PC-9 (cell line): ENCODE results near the gene OR1J1. TPM values are rescaled to one million over a fixed set of nuclear protein-coding genes. Genes with fewer than 3 reads are reported as not detected.

Source experiments
- BruUV-seq: library from RNA; stranded (reverse); fragments of 400-500 nt; replicated peaks from 2 replicates; lab custom pipeline; 2021; lab: Mats Ljungman, UMichigan
- CTCF ChIA-PET: fragments of 300-600 bp; sonication (Branson Sonifier 250); formaldehyde crosslinking; loops from one replicate; lab custom pipeline; 2022; ENCODE audit warnings: antibody characterized with exemption; lab: Charles Lee
- POLR2A ChIA-PET: fragments of 300-600 bp; sonication (Branson Sonifier 250); formaldehyde crosslinking; loops from one replicate; lab custom pipeline; 2022; ENCODE audit warnings: antibody characterized with exemption; ENCODE audit not compliant: unreplicated experiment; lab: Charles Lee
- DNase-seq, 2 experiments: peaks; one replicate each; pipeline versions ENCODE4 v3.0.0 to v3.0.0-alpha.2; 2015 to 2022; ENCODE audit warnings: mixed read lengths in 1 of 2
- H2AFZ ChIP-seq: fragments of 200-600 bp; sonication (generic); 2 replicates; pipeline ENCODE4 v1.8.1; 2017; ENCODE audit warnings: antibody characterized with exemption
- H3F3A ChIP-seq: fragments of 200-600 bp; sonication (generic); 2 replicates; pipeline ENCODE4 v1.8.1; 2017; ENCODE audit warnings: antibody characterized with exemption, mild to moderate bottlenecking, low read depth; ENCODE audit not compliant: insufficient read depth
- H3K27ac ChIP-seq: fragments of 200-600 bp; sonication (generic); 2 replicates; pipeline ENCODE4 v1.6.1; 2016; ENCODE audit warnings: mixed run types
- H3K27me3 ChIP-seq: fragments of 200-600 bp; sonication (generic); 2 replicates; pipeline ENCODE4 v1.6.1; 2016; ENCODE audit warnings: low read depth, mixed run types; ENCODE audit not compliant: insufficient read depth
- H3K36me3 ChIP-seq: fragments of 200-600 bp; sonication (generic); 2 replicates; pipeline ENCODE4 v1.6.1; 2016; ENCODE audit warnings: low read depth, mixed run types
- H3K4me1 ChIP-seq: fragments of 200-600 bp; sonication (generic); replicated peaks from 2 replicates; pipeline ENCODE4 v1.6.1; 2016; ENCODE audit warnings: mixed run types; ENCODE audit not compliant: insufficient read depth
- H3K4me2 ChIP-seq: fragments of 200-600 bp; sonication (generic); 2 replicates; pipeline ENCODE4 v1.6.1; 2017; ENCODE audit warnings: mixed run types
- H3K4me3 ChIP-seq: fragments of 200-600 bp; sonication (generic); 2 replicates; pipeline ENCODE4 v1.6.1; 2016; ENCODE audit warnings: mixed run types
- H3K79me2 ChIP-seq: fragments of 200-600 bp; sonication (generic); 2 replicates; pipeline ENCODE4 v1.6.1; 2017; ENCODE audit warnings: low read depth, mixed run types
- H3K9me2 ChIP-seq: fragments of 200-600 bp; sonication (generic); 2 replicates; pipeline ENCODE4 v1.8.1; 2017; ENCODE audit warnings: mild to moderate bottlenecking; ENCODE audit not compliant: insufficient read depth
- H3K9me3 ChIP-seq: fragments of 200-600 bp; sonication (generic); 2 replicates; pipeline ENCODE4 v1.8.1; 2016; ENCODE audit warnings: low read depth; ENCODE audit not compliant: insufficient read depth
- H4K20me1 ChIP-seq: fragments of 200-600 bp; sonication (generic); 2 replicates; pipeline ENCODE4 v1.8.1; 2017; ENCODE audit not compliant: insufficient read depth
- CTCF ChIP-seq: fragments of 200-600 bp; sonication (generic); conservative IDR thresholded peaks from 2 replicates; pipeline ENCODE4 v1.6.1; 2017; ENCODE audit warnings: mixed run types, antibody characterized with exemption, mild to moderate bottlenecking, moderate library complexity
- EZH2 ChIP-seq: fragments of 200-600 bp; sonication (generic); IDR thresholded peaks from 2 replicates; pipeline ENCODE4 v1.8.0; 2017; ENCODE audit warnings: antibody characterized with exemption, low read depth
- intact Hi-C: fragments of 100-400 bp; cut with micrococcal nuclease; formaldehyde crosslinking; loops from one replicate; pipeline ENCODE4 v1.10.0; 2022; ENCODE audit not compliant: unreplicated experiment
- total RNA-seq: library from RNA; stranded (reverse); gene quantifications from 2 replicates; pipeline ENCODE4 v1.2.3, GENCODE V29; 2021

The OR1J1 gene
- total RNA-seq, 1 experiment from 2014 or later = not detected

- Histone ChIP-seq H3K9me3 (no peaks in the 10 kb centered on the region), H3K4me2 (no peak overlapping the region), H3F3A (no peaks in the 10 kb centered on the region), H3K4me1 (no peaks in the 10 kb centered on the region), H3K4me3 (no peak overlapping the region), H3K79me2 (no peaks in the 10 kb centered on the region), H3K9me2 (no peaks in the 10 kb centered on the region), H3K27me3 (peaks cover 66% of the 10 kb centered on the region), H4K20me1 (no peaks in the 10 kb centered on the region), H3K27ac (no peak overlapping the region), H3K36me3 (no peaks in the 10 kb centered on the region), H2AFZ (no peak overlapping the region)
- CTCF ChIA-PET = no interaction called here
- BruUV-seq = no TSS peak
- POLR2A ChIA-PET = no interaction called here
- TF ChIP-seq EZH2 = no peak
- no peak for TF ChIP-seq CTCF
- no peak for DNase-seq
- intact Hi-C loops = no loop called here
Measured at GRCh38 chr9:122479062-122479461, 1.3 kb upstream of the OR1J1 start.

GRCh38 chr9:122477346-122477745, 380 bp downstream of the OR1J1 start:
- H3K27me3 ChIP-seq = peaks cover 71% of the 10 kb centered on the region
- no peak overlapping the region for H2AFZ ChIP-seq
- ChIA-PET CTCF (no interaction called here), POLR2A (no interaction called here)
- no peaks in the 10 kb centered on the region for H3F3A ChIP-seq
- no peaks in the 10 kb centered on the region for H3K79me2 ChIP-seq
- intact Hi-C loops = no loop called here
- H4K20me1 ChIP-seq = no peaks in the 10 kb centered on the region
- no peaks in the 10 kb centered on the region for H3K36me3 ChIP-seq
- no peak overlapping the region for H3K4me2 ChIP-seq
- TF ChIP-seq CTCF (no peak), EZH2 (no peak)
- BruUV-seq = no TSS peak
- H3K27ac ChIP-seq = no peak overlapping the region
- no peaks in the 10 kb centered on the region for H3K9me3 ChIP-seq
- H3K4me1 ChIP-seq = no peaks in the 10 kb centered on the region
- no peaks in the 10 kb centered on the region for H3K9me2 ChIP-seq
- DNase-seq = no peak
- no peak overlapping the region for H3K4me3 ChIP-seq

DNA sequence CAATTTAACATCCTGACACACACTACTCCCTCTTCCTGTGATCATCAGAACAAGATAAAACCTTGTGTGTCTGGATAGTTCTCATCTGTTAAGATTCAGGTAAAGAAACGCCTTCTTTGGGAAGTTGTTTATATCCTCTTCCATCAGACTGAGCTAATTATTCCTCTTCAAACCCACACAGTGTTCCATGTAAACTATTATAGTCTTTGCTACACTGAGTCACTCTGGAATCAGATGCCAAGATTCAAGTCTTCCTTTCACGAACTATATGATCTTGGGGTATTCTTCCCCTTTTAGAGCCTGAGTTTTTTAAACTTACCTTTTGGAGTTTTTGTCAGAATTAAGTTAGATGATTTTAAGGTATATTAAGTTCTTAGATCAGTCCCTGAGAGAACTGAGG, 2.0 kb downstream of the OR1J1 start:
- Histone ChIP-seq H3F3A (no peaks in the 10 kb centered on the region), H3K9me2 (no peaks in the 10 kb centered on the region), H3K4me3 (no peak overlapping the region), H3K27ac (no peak overlapping the region), H3K36me3 (no peaks in the 10 kb centered on the region), H3K79me2 (no peaks in the 10 kb centered on the region), H4K20me1 (no peaks in the 10 kb centered on the region), H3K4me2 (no peak overlapping the region), H3K4me1 (no peaks in the 10 kb centered on the region), H2AFZ (no peak overlapping the region), H3K27me3 (peaks cover 57% of the 10 kb centered on the region), H3K9me3 (no peaks in the 10 kb centered on the region)
- CTCF ChIA-PET = no interaction called here
- intact Hi-C loops = no loop called here
- no peak for DNase-seq
- POLR2A ChIA-PET = no interaction called here
- TF ChIP-seq CTCF = no peak
- TF ChIP-seq EZH2 = no peak
- BruUV-seq = no TSS peak
